GM12878 (cell line): ENCODE measurements around the gene FGD4.

Experiments used
- ASH2L ChIP-seq: fragments of 300-600, 200-600 bp; sonication (generic); IDR thresholded peaks from 2 replicates; pipeline ENCODE4 v1.6.1; 2017; ENCODE audit warnings: low read depth, mild to moderate bottlenecking, borderline replicate concordance
- CHD2 ChIP-seq: IDR thresholded peaks from 2 replicates; pipeline ENCODE4 v1.6.1; 2011; ENCODE audit warnings: low read depth, low read length, improper control_type of control experiment, borderline replicate concordance
- EZH2 ChIP-seq: IDR thresholded peaks from 2 replicates; pipeline ENCODE4 v1.6.1; 2012; ENCODE audit warnings: low read depth, mild to moderate bottlenecking, control low read depth, inconsistent platforms, low read length, borderline replicate concordance; ENCODE audit not compliant: control insufficient read depth
- KAT2A ChIP-seq: conservative IDR thresholded peaks from 2 replicates; pipeline ENCODE4 v1.6.1; 2011; ENCODE audit warnings: low read depth, low read length; ENCODE audit not compliant: control insufficient read depth
- POLR2A ChIP-seq: IDR thresholded peaks from 2 replicates; pipeline ENCODE4 v1.6.1; 2011; ENCODE audit warnings: low read depth, mild to moderate bottlenecking, low read length
- TAF1 ChIP-seq: IDR thresholded peaks from 2 replicates; pipeline ENCODE4 v1.6.1; 2011; ENCODE audit warnings: mild to moderate bottlenecking, low read depth, low read length, borderline replicate concordance
- TCF7 ChIP-seq: IDR thresholded peaks from 2 replicates; pipeline ENCODE4 v1.6.1; 2014; ENCODE audit warnings: antibody characterized with exemption, borderline replicate concordance
- USF1 ChIP-seq: IDR thresholded peaks from 2 replicates; pipeline ENCODE4 v1.6.1; 2011; ENCODE audit warnings: borderline replicate concordance, low read depth, mild to moderate bottlenecking, moderate library complexity, mixed read lengths, low read length; ENCODE audit not compliant: insufficient read depth; ENCODE audit errors: extremely low read length
- TF ChIP-seq, protein P1 (sequence below), 3 experiments: IDR thresholded peaks in 2 of 3; conservative IDR thresholded peaks in 1 of 3; 2 replicates each; pipeline ENCODE4 v1.5.1; 2011; ENCODE audit warnings: low read depth in 3 of 3, low read length in 3 of 3, mild to moderate bottlenecking in 3 of 3, control low read depth in 2 of 3, moderate library complexity in 2 of 3, inconsistent platforms in 1 of 3, mixed read lengths in 1 of 3; ENCODE audit not compliant: control insufficient read depth in 2 of 3, insufficient read depth in 1 of 3; ENCODE audit errors: extremely low read depth in 1 of 3

DNA sequence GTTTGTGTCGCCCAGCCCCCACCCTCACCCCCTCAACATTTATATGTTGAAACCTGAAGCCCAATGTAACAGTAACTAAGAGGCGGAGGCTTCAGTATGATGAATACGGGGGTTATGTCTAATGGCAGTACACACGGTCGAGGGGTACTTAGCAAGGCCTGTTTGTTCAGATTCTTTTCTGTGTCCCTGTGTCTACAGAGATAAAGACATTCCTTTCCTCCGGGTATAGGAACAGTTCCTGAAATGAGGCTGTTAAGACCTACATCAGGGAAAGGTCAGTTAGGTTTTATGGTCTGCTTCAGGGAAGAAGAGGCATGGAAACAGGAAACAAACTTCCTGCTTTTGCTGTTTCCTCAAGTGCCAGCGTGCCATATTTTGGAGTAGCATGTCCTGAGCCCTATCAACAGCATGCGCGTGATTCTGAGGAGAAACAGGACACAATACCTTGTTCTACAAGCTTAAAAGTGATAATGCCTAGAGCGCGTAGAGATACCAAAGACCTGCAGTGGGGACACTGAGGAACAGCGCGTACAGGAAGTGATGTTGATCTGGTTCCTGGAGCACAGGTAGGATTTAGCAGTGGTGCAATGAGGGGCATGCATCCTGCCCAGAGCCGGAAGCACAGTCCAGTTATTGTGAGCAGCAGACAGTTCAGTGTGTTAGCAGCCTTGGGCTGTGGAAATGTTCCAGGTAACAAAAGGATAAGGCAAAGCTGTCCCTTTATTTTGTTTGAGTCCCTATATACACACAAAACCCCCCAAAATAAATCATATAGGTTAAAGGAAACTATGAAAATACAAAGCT, 47.2 kb downstream of the FGD4 start:
- TF ChIP-seq POLR2A = no peak
- TF ChIP-seq ASH2L = no peak
- TF ChIP-seq TCF7 = no peak
- TF ChIP-seq USF1 = no peak
- TF ChIP-seq, protein P1, sequence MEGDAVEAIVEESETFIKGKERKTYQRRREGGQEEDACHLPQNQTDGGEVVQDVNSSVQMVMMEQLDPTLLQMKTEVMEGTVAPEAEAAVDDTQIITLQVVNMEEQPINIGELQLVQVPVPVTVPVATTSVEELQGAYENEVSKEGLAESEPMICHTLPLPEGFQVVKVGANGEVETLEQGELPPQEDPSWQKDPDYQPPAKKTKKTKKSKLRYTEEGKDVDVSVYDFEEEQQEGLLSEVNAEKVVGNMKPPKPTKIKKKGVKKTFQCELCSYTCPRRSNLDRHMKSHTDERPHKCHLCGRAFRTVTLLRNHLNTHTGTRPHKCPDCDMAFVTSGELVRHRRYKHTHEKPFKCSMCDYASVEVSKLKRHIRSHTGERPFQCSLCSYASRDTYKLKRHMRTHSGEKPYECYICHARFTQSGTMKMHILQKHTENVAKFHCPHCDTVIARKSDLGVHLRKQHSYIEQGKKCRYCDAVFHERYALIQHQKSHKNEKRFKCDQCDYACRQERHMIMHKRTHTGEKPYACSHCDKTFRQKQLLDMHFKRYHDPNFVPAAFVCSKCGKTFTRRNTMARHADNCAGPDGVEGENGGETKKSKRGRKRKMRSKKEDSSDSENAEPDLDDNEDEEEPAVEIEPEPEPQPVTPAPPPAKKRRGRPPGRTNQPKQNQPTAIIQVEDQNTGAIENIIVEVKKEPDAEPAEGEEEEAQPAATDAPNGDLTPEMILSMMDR (IDR thresholded peaks at IDR 0.05 in 2 of 3, conservative IDR thresholded peaks at IDR 0.05 in 1 of 3; ENCODE audit: control insufficient read depth in 2 of 3, extremely low read depth in 1 of 3, insufficient read depth in 1 of 3, low read depth in 3 of 3, low read length in 3 of 3) = no peak
- no peak for TF ChIP-seq KAT2A
- TF ChIP-seq TAF1 = no peak
- no peak for TF ChIP-seq CHD2
- no peak for TF ChIP-seq EZH2
